Measurements from ENCODE around the gene ZNF620.
"Not testable (repeated sequence)": the region's sequence is repeated elsewhere in the genome, so short reads cannot be mapped to it uniquely, and the experiment has no call there.

ZNF620 gene

DNA sequence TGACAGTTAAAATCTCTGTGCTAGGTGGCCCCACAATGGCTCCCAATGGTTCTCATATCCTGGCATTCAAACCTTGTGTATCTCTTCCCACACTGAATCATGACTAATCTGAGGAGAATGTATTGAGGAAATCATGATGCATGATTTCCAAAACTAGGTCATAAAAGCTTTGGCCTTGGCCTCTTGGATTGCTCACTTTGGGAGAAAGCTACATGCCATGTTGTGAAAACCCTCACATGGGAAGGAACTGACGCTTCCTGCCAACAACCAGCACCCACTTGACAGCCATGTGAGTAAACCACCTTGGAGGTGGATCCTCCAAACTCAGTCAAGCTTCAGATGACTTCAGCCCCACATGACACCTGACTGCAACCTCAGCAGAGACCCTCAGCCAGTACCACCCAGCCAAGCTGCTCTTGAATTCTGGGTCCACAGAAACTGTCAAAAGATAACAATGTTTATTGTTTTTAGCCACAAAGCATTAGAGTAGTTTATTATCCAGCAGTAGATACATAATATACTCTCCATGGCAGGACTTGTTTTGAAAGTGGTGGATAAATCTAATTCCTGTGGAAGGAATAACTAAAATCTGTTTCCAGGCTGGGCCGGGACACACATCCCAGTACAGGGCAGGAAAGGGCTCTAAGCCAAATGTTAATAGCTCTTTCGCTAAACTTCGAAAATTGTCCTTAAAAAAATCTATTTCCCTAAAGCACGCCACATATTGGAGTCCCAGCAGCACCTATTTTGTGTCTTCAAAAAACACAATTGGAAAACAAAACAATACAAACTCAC, 1.0 kb upstream of the ZNF620 start:
- no peak for DNase-seq

DNA sequence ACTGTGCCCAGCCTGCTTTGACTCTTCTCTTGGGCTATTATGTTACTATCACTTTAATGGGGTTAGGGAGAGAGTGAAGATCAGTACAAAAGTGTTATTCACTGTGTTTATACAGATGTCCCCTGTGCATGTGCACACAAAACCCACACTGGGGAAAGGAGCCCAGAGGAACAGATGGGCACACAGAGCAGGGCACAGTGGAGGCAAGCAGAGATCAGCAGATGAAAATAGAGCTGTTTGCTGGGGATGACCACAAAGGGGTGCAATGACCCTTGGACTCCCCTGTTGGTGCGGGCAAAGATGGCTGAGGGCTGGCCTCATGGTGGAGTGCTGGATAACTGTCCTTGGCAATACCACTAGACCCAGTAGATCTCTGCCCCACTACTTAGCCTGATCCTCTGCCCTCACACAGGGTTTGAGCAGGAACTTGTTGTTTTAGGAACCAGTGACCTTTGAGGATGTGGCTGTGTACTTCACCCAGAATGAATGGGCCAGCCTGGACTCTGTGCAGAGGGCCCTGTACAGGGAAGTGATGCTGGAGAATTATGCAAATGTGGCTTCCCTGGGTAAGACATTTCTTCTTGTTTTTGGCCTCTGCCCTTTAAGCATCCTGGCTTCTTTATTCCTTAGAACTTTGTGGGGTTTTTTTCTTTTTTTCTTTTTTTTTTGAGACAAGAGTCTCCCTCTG, 5.3 kb downstream of the ZNF620 start:
- DNase-seq = no peak

DNA sequence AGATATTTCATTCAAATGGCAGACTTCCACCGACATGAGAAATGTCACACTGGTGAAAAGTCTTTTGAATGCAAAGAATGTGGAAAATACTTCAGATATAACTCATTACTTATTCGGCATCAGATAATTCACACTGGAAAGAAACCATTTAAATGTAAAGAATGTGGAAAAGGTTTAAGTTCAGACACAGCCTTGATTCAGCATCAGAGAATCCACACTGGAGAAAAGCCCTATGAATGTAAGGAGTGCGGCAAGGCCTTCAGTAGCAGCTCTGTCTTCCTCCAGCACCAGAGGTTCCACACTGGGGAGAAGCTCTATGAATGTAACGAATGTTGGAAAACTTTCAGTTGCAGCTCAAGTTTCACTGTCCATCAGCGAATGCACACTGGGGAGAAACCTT, 10.4 kb downstream of the ZNF620 start:
- DNase-seq = no peak

- no peak for DNase-seq
These were observed 12.2 kb downstream of the ZNF620 start for GRCh38 chr3:40518067-40518466.

GRCh38 chr3:40518848-40519247, 13.0 kb downstream of the ZNF620 start:
- no peak for DNase-seq

DNA sequence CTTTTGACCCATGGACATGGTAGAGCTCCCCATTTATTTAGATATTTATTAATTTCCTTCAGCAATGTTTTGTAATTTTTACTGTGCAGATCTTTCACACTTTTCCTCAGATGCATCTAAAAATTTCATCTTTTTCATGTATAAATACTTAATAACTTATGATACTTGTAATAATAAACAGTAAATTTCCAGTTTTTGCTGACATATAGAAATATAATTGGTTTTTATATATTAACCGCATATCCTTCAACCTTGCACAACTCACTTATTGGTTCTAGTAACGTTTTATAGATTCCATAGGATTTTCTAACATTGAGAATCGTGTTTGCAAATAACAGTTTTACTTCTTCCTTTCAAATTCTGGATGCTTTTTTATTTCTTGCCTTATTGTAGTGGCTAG, 15.4 kb downstream of the ZNF620 start:
- no peak for DNase-seq

DNA sequence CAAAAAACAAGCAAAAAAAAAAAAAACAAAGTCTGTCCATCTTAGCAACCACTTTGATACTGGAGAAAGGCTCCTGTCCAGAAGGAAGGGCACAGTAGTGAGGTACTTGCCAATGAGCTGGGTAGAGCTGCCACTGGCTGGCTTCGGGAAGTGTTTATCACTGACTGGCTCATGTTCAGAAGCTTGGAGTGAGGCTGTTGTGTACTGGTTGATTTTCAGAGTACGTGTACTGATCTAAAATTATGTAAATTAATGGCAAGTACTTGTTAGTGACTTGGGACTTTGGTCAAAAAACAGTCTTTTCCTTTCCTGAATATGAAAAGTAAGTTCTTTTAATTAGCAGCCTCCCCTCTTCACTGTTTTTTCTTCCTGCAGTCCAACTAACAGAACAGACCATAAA, 17.9 kb downstream of the ZNF620 start:
- peak in 1 of 3 experiments; percentile 32 for DNase-seq

- DNase-seq = no peak
These were observed 18.4 kb downstream of the ZNF620 start for GRCh38 chr3:40524222-40524567.

GRCh38 chr3:40524568-40525285, 18.9 kb downstream of the ZNF620 start, which contains the start of gene ZNF621:
Gene ZNF621, plus strand, starts transcription at chr3:40524960. Its CDS starts 881 bp downstream, at chr3:40525841.
- DNase-seq = peak; percentile 82 to 85 (median 82)

DNA sequence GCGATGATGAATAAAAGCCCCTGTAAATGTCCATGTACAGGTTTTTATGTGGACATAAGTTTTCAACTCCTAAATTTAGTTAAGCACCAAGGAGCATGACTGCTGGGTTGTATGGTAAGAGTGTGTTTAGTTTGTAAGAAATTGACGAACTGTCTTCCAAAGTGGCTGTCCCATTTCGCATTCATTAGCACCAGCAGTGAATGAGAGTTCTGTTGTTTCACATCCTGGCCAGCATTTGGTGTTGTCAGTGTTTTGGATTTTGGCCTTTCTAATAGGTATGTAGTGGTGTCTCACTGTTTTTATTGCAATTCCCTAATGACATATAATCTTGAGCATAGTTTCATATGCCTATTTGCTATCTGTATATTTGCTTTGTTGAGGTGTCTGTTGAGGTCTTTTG, 22.6 kb downstream of the ZNF620 start:
- DNase-seq = no peak

- no peak for DNase-seq
These were observed 26.4 kb downstream of the ZNF620 start for GRCh38 chr3:40532252-40532651.

DNA sequence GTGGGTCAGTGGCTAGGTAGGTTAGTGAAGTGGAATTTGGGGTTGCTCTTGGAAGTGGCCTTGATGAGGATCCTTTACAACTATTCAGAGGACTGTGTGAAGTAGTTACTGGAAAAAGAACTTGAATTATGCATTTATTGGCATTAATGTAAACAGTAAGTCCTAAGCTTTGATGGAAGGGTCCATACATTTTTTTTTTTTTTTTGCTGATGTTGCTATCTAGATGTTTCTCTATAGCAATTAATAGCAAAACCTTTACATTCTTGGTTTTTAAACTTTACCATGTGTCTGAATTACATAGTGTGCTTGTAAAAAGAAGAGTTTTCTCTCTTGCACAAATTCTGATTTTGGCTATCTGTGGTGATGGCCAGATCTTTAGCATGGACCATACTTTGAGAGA, 28.4 kb downstream of the ZNF620 start:
- no peak for DNase-seq

GRCh38 chr3:40546816-40547215, 41.0 kb downstream of the ZNF620 start:
- DNase-seq = no peak

GRCh38 chr3:40550167-40550566, 44.3 kb downstream of the ZNF620 start:
- DNase-seq = no peak

- DNase-seq = no peak
These were observed 51.8 kb downstream of the ZNF620 start for GRCh38 chr3:40557575-40558161.

DNA sequence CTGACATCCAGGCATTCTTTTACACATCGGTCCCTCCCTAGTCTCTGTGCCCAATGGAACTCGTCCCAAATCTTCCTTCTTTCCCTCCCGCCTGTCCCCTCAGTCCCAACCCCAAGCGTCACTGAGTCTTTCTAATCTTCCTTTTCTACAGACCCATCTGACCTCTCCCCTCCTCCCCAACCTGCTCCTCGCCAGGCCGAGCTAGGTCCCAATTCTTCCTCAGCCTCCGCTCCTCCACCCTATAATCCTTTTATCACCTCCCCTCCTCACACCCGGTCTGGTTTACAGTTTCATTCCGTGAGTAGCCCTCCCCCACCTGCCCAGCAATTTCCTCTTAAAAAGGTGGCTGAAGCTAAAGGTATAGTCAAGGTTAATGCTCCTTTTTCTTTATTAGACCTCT, 56.6 kb downstream of the ZNF620 start:
- not testable (repeated sequence) for DNase-seq

GRCh38 chr3:40565629-40566028, 59.8 kb downstream of the ZNF620 start:
- DNase-seq = not testable (repeated sequence)

DNA sequence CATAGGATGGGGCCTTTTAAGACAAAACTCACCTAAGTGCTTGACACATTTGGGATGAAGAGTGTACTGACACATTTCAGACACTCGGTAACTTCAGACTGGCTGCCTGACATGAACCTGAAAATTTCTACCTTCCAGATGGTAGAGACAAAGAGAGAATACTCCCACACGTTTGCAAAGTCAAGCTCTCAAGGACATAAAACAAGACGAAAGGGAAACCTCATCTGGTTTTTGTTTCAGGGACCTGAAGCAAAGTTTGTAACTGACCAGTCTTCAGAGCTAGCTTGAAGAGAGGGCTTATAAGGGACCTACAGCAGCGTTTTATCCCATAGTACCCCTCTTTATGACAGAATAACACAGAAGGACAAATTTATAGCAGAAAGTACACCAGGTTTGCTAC, 60.9 kb downstream of the ZNF620 start:
- no peak for DNase-seq
